Measurements from ENCODE around the gene QSOX2.

- TF ChIP-seq, protein P1, sequence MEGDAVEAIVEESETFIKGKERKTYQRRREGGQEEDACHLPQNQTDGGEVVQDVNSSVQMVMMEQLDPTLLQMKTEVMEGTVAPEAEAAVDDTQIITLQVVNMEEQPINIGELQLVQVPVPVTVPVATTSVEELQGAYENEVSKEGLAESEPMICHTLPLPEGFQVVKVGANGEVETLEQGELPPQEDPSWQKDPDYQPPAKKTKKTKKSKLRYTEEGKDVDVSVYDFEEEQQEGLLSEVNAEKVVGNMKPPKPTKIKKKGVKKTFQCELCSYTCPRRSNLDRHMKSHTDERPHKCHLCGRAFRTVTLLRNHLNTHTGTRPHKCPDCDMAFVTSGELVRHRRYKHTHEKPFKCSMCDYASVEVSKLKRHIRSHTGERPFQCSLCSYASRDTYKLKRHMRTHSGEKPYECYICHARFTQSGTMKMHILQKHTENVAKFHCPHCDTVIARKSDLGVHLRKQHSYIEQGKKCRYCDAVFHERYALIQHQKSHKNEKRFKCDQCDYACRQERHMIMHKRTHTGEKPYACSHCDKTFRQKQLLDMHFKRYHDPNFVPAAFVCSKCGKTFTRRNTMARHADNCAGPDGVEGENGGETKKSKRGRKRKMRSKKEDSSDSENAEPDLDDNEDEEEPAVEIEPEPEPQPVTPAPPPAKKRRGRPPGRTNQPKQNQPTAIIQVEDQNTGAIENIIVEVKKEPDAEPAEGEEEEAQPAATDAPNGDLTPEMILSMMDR (IDR thresholded peaks at IDR 0.05): no peak
- TF ChIP-seq EP300 (IDR thresholded peaks at IDR 0.05): no peak
- TF ChIP-seq POLR2A (IDR thresholded peaks at IDR 0.05): no peak
- no peak for TF ChIP-seq POLR2AphosphoS5 (IDR thresholded peaks at IDR 0.05)
Measured at GRCh38 chr9:136243631-136244030, 2.0 kb downstream of the QSOX2 start.

Measured in stomach (tissue), 4 donors.